PC-9 (cell line): Measurements from ENCODE around the gene EYA3.

Experiments
- EZH2 ChIP-seq: fragments of 200-600 bp; sonication (generic); IDR thresholded peaks from 2 replicates; pipeline ENCODE4 v1.8.0; 2017; ENCODE audit warnings: antibody characterized with exemption, low read depth
- TF ChIP-seq, protein P1 (sequence below): fragments of 200-600 bp; sonication (generic); conservative IDR thresholded peaks from 2 replicates; pipeline ENCODE4 v1.6.1; 2017; ENCODE audit warnings: mixed run types, antibody characterized with exemption, mild to moderate bottlenecking, moderate library complexity

- no peak for TF ChIP-seq EZH2
- TF ChIP-seq, protein P1, sequence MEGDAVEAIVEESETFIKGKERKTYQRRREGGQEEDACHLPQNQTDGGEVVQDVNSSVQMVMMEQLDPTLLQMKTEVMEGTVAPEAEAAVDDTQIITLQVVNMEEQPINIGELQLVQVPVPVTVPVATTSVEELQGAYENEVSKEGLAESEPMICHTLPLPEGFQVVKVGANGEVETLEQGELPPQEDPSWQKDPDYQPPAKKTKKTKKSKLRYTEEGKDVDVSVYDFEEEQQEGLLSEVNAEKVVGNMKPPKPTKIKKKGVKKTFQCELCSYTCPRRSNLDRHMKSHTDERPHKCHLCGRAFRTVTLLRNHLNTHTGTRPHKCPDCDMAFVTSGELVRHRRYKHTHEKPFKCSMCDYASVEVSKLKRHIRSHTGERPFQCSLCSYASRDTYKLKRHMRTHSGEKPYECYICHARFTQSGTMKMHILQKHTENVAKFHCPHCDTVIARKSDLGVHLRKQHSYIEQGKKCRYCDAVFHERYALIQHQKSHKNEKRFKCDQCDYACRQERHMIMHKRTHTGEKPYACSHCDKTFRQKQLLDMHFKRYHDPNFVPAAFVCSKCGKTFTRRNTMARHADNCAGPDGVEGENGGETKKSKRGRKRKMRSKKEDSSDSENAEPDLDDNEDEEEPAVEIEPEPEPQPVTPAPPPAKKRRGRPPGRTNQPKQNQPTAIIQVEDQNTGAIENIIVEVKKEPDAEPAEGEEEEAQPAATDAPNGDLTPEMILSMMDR = no peak
These were observed 137.0 kb downstream of the EYA3 start for GRCh38 chr1:27951396-27951795.
